Hypothalamus (tissue), 51 donors: ENCODE measurements around the gene ST6GALNAC1.

ENCODE experiments used
- DNase-seq, 51 donors: peaks; one replicate each; lab custom pipeline; 2025; lab: John Stamatoyannopoulos, UW

ST6GALNAC1 gene

GRCh38 chr17:76676629-76677028 lies 33.1 kb upstream of the ST6GALNAC1 start:
- DNase-seq: no peak

GRCh38 chr17:76675648-76676047 lies 32.1 kb upstream of the ST6GALNAC1 start:
- DNase-seq: no peak

DNA sequence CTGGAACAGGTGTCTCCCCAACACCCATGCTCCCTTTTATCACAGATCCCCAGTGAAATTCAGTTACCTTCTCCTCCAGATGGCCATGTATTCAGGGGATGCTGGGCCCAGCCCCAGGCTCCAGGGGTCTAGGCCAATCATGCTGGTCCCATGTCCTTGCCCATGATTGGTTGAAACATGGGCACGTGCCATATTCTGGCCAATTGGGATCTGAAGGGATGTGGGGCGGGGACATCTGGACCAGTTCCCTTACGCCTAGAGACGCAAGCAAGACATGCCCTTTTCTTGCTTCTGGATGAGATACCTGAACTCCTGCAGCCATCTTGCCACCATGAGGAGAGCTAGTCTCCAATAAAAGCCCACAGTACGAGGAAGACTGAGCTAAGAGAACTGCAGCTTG lies 31.0 kb upstream of the ST6GALNAC1 start:
- DNase-seq: no peak

- no peak for DNase-seq
Measured at GRCh38 chr17:76673729-76674128, 30.2 kb upstream of the ST6GALNAC1 start.

- DNase-seq: no peak
Measured at GRCh38 chr17:76672892-76673291, 29.3 kb upstream of the ST6GALNAC1 start.

DNA sequence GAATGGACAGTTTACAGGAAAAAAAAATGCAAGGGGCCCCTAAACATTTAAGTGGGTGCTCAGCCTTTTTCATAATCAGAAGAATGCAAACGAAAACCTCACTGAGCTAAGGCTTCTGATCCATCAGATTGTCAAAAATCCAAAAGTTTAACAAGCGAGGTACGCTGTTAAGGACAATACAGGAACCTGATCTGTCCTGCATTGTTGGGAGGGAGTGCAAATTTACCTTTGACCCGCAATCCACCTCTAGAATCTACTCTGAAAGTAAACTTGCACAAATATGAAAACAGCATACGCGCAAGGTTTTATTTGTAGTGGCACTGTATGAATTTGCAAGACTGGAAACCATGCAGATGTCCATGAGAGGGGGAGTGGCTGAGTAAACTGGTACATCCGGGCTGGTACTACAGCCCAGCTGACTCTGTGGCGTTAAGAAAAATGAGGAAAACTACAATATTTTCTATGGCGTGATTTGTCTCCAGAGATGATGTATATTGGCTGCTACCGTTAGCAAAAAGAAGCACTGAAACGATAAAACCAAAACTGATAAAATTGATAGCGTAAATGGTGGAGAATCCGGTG lies 28.8 kb upstream of the ST6GALNAC1 start:
- no peak for DNase-seq

- no peak for DNase-seq
Measured at GRCh38 chr17:76671912-76672262, 28.3 kb upstream of the ST6GALNAC1 start.

DNA sequence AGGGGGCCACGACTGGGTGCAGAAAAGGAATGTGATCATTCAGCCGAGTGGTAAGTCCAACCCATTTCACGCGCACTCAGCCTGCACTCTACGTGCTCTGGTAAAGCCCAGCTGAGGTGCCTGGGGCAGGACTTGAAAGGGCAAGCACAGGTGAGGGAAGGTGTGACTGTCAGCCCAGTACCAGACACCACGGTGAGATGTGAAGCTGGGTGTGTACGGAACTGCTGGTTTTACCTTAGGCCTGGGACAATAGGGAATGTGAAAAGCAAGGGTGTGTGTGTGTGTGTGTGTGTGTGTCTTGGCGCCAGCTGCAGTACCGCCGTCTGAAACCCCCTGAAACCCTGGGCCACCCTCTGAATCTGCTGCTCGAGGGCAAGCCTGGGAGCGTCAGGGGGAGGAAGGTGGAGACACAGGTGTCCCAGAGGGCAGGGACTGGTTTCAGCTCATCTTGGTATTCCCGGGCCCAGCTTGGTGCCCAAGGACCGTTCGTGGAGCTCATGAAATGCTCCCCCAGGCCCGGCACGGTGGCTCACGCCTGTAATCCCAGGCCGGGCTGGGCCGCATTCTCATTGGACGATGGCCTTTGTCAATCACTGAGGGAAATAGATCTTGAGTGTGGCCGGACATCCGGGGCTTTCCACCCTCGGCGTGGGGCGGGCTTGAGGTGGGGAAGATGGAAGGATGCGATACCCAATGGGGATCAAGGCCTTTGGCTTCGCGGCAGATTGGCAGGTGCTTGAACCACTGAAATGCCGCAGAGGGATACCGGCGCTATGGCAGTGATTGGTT lies 27.8 kb upstream of the ST6GALNAC1 start:
- peak; percentile 91 to 100 (median 99) for DNase-seq

DNA sequence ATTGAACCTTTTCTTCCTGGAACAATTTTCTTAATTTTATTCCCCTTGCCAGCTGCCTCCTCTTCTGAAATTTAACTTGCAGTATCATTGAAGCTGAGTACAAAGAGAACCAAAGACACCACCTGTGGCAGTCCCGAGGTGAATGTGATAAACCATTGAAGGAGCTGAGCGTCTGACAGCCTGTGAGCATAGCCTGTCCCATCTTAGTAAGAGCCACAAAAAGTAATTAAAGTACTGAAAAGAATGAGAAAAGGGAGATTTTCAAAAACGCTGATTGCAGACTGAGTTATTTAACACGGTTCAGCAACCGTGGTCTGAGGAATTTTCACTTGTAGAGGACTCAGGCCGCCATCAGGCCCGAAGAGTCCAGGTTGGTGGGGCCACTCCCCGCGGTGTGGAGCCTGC lies 27.2 kb upstream of the ST6GALNAC1 start:
- no peak for DNase-seq

GRCh38 chr17:76670020-76670717 lies 26.6 kb upstream of the ST6GALNAC1 start:
- no peak for DNase-seq

DNA sequence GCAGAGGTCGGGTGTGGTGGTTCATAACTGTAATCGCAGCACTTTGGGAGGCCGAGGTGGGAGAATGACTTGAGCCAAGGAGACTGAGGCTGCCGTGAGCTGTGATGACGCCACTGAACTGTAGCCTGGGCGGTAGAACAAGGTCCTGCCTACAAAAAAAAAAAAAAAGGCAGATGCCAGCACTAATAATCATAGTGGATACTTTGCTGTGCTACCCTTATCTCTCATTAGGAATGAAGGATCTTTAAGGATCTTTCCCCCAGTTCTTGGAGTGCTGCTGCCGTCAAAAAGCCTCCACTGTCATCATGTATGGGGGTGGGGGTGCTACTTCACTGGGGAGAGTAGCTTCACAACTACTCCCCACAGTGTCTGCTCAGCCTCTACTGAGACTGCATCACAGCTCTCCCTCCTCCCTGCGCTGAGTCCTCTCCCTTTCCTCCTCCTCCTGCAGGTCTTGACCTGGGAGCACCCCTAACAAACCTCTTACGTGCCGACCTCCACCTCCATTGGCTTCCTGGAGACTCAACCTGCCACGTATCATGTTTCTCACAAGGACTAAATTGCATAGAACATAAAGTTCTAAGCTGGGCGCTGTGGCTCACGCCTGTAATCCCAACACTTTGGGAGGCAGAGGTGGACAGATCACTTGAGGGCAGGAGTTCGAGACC lies 24.4 kb upstream of the ST6GALNAC1 start:
- DNase-seq: no peak

- DNase-seq: no peak
Measured at GRCh38 chr17:76667491-76667755, 23.9 kb upstream of the ST6GALNAC1 start.

- DNase-seq: no peak
Measured at GRCh38 chr17:76660656-76661042, 17.1 kb upstream of the ST6GALNAC1 start.

- DNase-seq: no peak
Measured at GRCh38 chr17:76659928-76660655, 16.5 kb upstream of the ST6GALNAC1 start.

DNA sequence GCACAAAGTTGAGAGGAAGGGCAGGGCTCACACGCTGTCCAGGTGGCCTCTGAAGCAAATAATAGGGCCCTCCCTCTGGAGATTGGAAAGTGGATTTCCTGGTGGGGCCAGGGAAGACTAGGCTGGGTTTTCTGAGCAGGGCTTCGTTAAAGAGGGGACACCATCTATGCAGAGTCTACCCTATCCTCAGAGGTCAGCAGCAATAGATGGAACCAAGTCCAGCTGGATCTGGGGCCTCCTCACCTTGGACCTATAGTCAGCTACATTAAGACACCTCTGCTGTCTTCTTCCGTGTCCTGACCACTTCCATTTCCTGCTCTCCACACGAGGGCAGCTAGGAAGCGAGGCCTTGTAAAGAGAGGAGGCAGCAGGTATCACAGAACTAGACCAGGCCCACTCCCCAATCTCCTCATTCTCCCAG lies 14.7 kb upstream of the ST6GALNAC1 start:
- no peak for DNase-seq

DNA sequence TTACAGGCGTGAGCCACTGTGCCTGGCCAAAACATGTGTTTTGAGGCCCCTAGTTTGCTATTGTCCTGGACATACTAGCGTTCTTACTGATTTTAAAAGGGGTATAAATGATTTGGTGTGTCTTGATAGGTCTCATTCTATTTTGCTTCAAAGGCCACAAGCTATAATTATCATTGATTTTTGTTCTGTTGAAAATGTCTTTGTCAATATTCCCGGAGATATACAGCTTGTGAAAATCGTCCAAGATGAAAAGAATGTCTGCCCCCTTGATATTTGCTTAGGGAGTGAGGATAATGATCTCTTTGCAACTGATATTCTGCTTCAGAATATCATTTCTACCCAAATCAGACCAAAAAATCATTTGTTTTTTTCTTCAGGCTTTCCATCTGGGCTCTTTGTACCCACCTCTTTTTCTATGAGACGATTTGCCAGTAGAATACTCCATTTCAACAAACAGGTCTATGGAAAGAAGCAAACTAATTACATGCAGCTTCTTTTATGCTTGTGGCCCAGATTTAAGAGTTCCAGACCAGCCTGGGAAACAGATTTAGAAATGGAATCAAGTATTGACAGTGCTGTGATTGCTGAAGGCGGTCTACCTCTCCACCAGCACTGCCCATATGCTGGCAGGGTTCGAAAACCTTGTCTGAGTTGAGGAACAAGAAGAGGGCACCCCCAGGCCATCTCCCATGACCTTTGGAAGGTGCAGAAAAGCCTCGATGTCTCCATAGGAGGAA lies 14.1 kb upstream of the ST6GALNAC1 start:
- DNase-seq: no peak

DNA sequence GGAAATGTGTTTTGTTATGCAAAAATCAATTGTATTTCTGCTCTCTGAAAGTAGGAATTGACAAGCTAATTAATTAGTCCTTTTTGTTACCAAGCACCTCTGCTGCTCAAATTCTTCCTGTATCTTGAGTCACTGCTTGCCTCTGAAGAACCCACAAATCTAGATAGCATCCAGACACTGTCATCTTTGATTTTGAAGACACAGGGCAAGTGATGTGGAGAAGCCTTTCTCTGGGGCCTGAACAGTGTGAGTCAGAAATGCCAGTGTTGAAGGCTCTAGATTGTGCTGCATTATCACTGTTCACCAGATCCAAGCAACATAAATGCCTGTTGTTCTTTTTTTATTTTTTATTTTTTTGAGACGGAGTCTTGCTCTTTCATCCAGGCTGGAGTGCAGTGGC lies 10.9 kb upstream of the ST6GALNAC1 start:
- DNase-seq: no peak

DNA sequence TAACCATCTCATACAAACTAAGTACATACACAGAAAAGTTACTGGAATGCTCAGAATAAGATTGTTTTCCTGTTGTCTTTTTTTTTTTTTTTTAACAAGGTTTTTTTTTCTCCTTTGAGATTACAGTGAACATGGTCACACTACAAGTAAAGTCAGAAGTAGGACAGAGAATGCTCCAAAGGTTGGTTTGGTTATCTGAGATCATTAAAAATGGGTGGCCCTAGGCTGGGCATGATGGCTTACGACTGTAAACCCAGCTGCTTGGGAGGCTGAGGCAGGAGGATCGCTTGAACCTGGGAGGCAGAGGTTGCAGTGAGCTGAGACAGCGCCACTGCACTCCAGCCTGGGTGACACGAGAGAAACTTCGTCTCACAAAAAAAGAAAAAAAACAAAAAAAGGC lies 6.9 kb upstream of the ST6GALNAC1 start:
- no peak for DNase-seq

DNA sequence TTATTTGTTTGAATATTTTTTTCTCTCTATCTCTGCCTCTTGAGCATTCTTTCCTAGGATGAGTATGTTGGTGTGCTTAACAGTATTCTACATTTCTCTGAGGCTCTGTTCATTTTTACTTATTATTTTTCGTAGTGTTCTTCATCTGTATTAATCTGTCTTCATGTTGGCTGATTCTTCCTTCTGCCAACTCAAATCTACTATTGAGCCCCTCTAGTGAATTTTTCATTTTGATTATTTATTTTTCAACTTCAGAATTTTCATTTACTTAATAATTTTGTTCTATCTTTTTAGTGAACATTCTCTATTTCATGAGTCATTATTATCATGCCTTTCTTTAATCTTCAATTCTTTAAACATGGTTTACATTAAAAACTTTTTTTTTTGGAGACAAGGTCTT lies 3.2 kb upstream of the ST6GALNAC1 start:
- no peak for DNase-seq

- no peak for DNase-seq
Measured at GRCh38 chr17:76645481-76645880, 1.9 kb upstream of the ST6GALNAC1 start.
